Left lung (tissue), 10 donors: ENCODE results near the gene CASKIN2. TPM values are rescaled to one million over a fixed set of nuclear protein-coding genes. Genes with fewer than 3 reads are reported as not detected.
"Not testable (repeated sequence)": the region's sequence is repeated elsewhere in the genome, so short reads cannot be mapped to it uniquely, and the experiment has no call there.

ENCODE experiments used
- ATAC-seq: fragments of 200-7000 bp; cut with Tn5 transposase; one replicate; pipeline ENCODE4 v1.9.1; 2020; ENCODE audit warnings: moderate library complexity
- DNase-seq, 4 donors: peaks; one replicate each; pipeline ENCODE4 v3.0.0-alpha.2; 2013 to 2020
- H3K27ac ChIP-seq, 2 donors: fragments of 200-600 bp; sonication (generic) in 1 of 2; one replicate each; pipeline versions ENCODE4 v1.5.0 to v1.8.0; 2020 to 2021
- H3K27me3 ChIP-seq, 2 donors: fragments of 200-600 bp; sonication (generic) in 1 of 2; one replicate each; pipeline versions ENCODE4 v1.5.0 to v1.8.0; 2020 to 2021
- H3K36me3 ChIP-seq, 2 donors: fragments of 200-600 bp; sonication (generic) in 1 of 2; one replicate each; pipeline versions ENCODE4 v1.5.0 to v1.8.0; 2020 to 2021
- H3K4me1 ChIP-seq, 2 donors: fragments of 200-600 bp; one replicate each; pipeline ENCODE4 v1.8.0; 2021
- H3K4me3 ChIP-seq, 2 donors: fragments of 200-600 bp; sonication (generic) in 1 of 2; one replicate each; pipeline versions ENCODE4 v1.5.0 to v1.8.0; 2020 to 2021; ENCODE audit warnings: mild to moderate bottlenecking in 1 of 2
- H3K9me3 ChIP-seq, 2 donors: fragments of 200-600 bp; sonication (generic) in 1 of 2; one replicate each; pipeline versions ENCODE4 v1.5.0 to v1.8.0; 2020 to 2021
- intact Hi-C, 2 donors: fragments of 100-400 bp; cut with DNase I; formaldehyde crosslinking; loops; one replicate each; pipeline versions ENCODE4 v1.11.2 to v1.14.2; 2022
- polyA plus RNA-seq, 6 donors: library from polyadenylated mRNA; unstranded; fragments of 120-200 nt; gene quantifications; one replicate each; pipeline ENCODE4 v1.2.1, GENCODE V29; 2013; ENCODE audit not compliant: insufficient read length in 6 of 6
- total RNA-seq, 2 donors: library from RNA; stranded (reverse); fragmentation: NEBNext Ultra II Directional; extraction: Animal tissue kit (Norgen Biotek cat#: 25700); gene quantifications; one replicate each; pipeline ENCODE4 v1.2.1, GENCODE V29; 2021
- TF ChIP-seq, protein P1 (sequence below), 2 donors: fragments of 200-600 bp; sonication (generic) in 1 of 2; IDR thresholded peaks; one replicate each; pipeline versions ENCODE4 v1.5.0 to v1.8.0; 2021; ENCODE audit warnings: antibody characterized with exemption in 2 of 2
- donor health status: DM: no; HTN: yes; CAD: no.
- donor health status: DM: no; HTN: no; CAD: no.

Gene CASKIN2
- total and polyA plus RNA-seq, 8 donors: 17.9 to 74.4 (median 28.6) TPM

DNA sequence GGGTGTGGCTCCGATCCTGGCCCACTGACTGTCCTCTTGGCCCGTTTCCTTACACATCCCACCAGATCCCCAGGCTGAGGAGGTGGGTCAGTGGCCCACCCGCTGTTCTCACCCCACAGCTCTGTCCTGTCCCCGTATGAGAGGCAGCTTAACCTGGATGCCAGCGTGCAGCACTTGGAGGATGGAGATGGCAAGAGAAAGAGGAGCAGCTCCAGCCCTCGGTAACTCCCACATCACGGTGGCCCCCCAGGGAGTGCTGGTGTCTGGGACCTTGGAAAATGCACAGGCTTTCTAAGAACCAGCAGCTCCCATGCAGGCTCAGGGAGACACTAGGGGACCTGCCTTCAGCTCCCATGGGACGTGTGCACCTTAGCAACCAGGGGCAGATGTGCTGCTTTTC, 6.0 kb upstream of the CASKIN2 start:
- H3K36me3 ChIP-seq: peaks cover 0 to 32% of the 10 kb centered on the region in 2 donors
- no peak overlapping the region for H3K4me3 ChIP-seq
- peaks cover 7 to 33% of the 10 kb centered on the region in 2 donors for H3K4me1 ChIP-seq
- TF ChIP-seq, protein P1, sequence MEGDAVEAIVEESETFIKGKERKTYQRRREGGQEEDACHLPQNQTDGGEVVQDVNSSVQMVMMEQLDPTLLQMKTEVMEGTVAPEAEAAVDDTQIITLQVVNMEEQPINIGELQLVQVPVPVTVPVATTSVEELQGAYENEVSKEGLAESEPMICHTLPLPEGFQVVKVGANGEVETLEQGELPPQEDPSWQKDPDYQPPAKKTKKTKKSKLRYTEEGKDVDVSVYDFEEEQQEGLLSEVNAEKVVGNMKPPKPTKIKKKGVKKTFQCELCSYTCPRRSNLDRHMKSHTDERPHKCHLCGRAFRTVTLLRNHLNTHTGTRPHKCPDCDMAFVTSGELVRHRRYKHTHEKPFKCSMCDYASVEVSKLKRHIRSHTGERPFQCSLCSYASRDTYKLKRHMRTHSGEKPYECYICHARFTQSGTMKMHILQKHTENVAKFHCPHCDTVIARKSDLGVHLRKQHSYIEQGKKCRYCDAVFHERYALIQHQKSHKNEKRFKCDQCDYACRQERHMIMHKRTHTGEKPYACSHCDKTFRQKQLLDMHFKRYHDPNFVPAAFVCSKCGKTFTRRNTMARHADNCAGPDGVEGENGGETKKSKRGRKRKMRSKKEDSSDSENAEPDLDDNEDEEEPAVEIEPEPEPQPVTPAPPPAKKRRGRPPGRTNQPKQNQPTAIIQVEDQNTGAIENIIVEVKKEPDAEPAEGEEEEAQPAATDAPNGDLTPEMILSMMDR (IDR thresholded peaks at IDR 0.05): no peak
- H3K9me3 ChIP-seq: no peaks in the 10 kb centered on the region
- ATAC-seq (no peak), DNase-seq (peak in 1 of 4 donors; percentile 17)
- intact Hi-C loops: loop anchor here (10.0 kb wide), 2 partner anchors 64 to 96 kb away; partner anchors contain the start of gene MYO15B (in 1 of the 2)
- H3K27ac ChIP-seq: no peak overlapping the region
- H3K27me3 ChIP-seq: peaks cover 0 to 9% of the 10 kb centered on the region in 2 donors

DNA sequence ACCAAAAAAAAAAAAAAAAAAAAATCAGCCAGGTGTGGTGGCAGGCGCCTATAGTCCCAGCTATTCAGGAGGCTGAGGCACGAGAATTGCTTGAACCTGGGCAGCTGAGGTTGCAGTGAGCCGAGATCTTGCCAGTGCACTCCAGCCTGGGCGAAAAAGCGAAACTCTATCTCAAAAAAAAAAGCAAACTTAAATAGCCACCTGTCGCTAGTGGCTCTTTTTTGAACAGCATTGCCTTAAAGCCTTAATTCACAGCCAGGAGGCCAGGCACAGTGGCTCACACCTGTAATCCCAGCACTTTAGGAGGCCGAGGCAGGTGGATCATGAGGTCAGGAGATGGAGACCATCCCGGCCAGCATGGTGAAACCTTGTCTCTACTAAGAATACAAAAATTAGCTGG, 5.1 kb upstream of the CASKIN2 start:
- not testable (repeated sequence) for H3K4me3 ChIP-seq, DNase-seq, H3K27me3 ChIP-seq, H3K27ac ChIP-seq, H3K9me3 ChIP-seq, ATAC-seq
- peaks cover 7 to 34% of the 10 kb centered on the region in 2 donors for H3K4me1 ChIP-seq
- intact Hi-C loops: loop anchor here (10.0 kb wide), 2 partner anchors 64 to 96 kb away; partner anchors contain the start of gene MYO15B (in 1 of the 2)
- H3K36me3 ChIP-seq: peaks cover 0 to 32% of the 10 kb centered on the region in 2 donors

DNA sequence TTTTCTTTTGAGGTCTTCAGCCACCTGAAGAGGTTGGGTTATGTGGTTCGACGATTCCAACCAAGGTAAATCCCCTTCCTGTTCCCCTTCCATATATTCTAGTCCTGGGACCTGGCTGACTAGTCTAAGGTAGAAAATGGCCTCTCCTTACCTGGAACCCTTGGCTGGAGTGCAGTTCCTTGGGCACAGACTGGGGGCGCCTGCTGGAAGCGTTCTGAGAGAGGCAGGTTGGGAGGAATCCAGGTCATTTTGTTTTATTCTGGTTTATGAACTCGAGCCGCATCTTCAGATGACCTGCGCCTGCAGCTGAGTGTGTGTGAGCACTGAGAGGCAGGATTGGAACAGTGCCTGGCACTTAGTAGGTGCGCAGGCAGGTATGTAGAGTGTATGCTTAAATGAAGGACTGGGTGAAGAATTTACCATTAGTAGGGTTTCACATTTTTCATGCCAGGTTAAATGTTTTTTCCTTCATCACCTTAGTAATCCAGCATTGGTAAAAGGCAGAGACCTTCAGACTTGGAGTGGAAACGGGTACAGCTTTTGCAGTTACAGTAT, 3.7 kb upstream of the CASKIN2 start:
- Histone ChIP-seq H3K4me1 (peaks cover 7 to 27% of the 10 kb centered on the region in 2 donors), H3K27ac (no peak overlapping the region), H3K36me3 (peaks cover 0 to 32% of the 10 kb centered on the region in 2 donors), H3K4me3 (no peak overlapping the region), H3K9me3 (no peaks in the 10 kb centered on the region), H3K27me3 (peaks cover 0 to 19% of the 10 kb centered on the region in 2 donors)
- ATAC-seq (no peak), DNase-seq (peak in 1 of 4 donors; percentile 41)
- TF ChIP-seq, protein P1 (IDR thresholded peaks at IDR 0.05): no peak
- intact Hi-C loops: no loop called here

DNA sequence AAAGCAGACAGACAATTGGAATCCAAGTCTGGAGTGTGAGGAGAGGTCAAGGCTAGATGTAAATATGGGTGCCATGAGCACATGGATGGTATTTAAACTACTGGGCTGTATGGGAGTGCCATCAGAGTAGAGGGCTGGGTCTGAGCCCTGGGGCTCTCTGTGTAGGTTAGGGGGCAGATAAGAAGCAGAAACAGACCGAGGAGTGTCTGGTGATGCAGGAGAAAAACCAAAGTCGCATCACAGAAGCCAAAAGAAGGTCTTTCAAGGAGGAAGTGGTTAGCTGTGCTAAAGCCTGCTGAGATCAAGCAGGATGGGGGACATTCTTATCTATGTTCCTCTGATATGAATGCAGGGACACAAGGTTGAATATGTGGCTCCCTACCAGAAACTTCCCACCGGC, 2.9 kb upstream of the CASKIN2 start:
- H3K4me3 ChIP-seq: peak overlapping the region in 1 of 2 donors; percentile 95
- no peaks in the 10 kb centered on the region for H3K9me3 ChIP-seq
- H3K27me3 ChIP-seq: peaks cover 0 to 24% of the 10 kb centered on the region in 2 donors
- ATAC-seq: no peak
- peaks cover 0 to 36% of the 10 kb centered on the region in 2 donors for H3K36me3 ChIP-seq
- DNase-seq: no peak
- H3K27ac ChIP-seq: no peak overlapping the region
- peaks cover 7 to 27% of the 10 kb centered on the region in 2 donors for H3K4me1 ChIP-seq
- TF ChIP-seq, protein P1 (IDR thresholded peaks at IDR 0.05): no peak
- intact Hi-C loops: no loop called here

DNA sequence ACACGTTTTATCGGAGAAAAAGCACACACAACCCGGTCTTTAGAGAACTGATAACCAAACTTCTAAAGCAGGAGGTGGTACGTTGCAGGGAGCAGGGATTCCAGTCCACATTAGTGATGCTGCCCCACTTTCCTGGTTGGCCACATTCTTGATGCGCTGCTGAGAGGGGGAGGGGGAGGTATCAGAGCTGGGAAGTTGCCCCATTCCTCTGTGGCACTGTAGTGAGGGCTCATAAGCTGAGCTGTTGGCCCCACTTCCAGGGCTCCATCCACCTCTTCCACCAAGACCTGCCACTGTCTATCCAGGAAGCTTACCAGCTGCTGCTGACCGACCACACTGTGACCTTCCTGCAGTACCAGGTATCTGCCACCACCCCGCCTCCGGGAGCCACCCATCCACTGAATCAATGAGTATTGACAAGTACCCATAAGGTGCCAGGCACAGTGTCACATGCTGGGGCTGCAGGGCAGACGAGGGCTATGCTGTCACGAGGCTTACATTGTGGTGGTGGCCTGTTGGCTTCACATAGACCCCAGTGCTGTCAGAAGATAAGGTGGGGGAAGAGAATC, 2.0 kb upstream of the CASKIN2 start:
- peaks cover 0 to 35% of the 10 kb centered on the region in 2 donors for H3K36me3 ChIP-seq
- ATAC-seq (no peak), DNase-seq (peak in 1 of 4 donors; percentile 62)
- peak overlapping the region; percentile 95 for H3K4me3 ChIP-seq
- peaks cover 7 to 33% of the 10 kb centered on the region in 2 donors for H3K4me1 ChIP-seq
- intact Hi-C loops: no loop called here
- H3K9me3 ChIP-seq: no peaks in the 10 kb centered on the region
- TF ChIP-seq, protein P1 (IDR thresholded peaks at IDR 0.05): no peak
- H3K27ac ChIP-seq: peak overlapping the region in 1 of 2 donors; percentile 57
- peaks cover 0 to 24% of the 10 kb centered on the region in 2 donors for H3K27me3 ChIP-seq
